K562 (cell line): ENCODE data around the gene MUC3A.
"Not testable (repeated sequence)": the region's sequence is repeated elsewhere in the genome, so short reads cannot be mapped to it uniquely, and the experiment has no call there.

Experiments used
- CHD2 ChIP-seq: IDR thresholded peaks from 2 replicates; pipeline ENCODE4 v1.6.1; 2011; ENCODE audit warnings: low read depth, low read length
- CREM ChIP-seq: IDR thresholded peaks from 2 replicates; pipeline ENCODE4 v1.6.1; 2014; ENCODE audit warnings: antibody characterized with exemption, low read depth
- FOXK1 ChIP-seq: sonication (generic); formaldehyde crosslinking; IDR thresholded peaks from 2 replicates; pipeline ENCODE4 v1.8.0; 2022; ENCODE audit warnings: missing genetic modification reagents, mild to moderate bottlenecking, borderline replicate concordance
- GTF2F1 ChIP-seq: IDR thresholded peaks from 2 replicates; pipeline ENCODE4 v1.6.1; 2011; ENCODE audit warnings: low read depth, low read length, improper control_type of control experiment
- MAFK ChIP-seq: IDR thresholded peaks from 2 replicates; pipeline ENCODE4 v1.6.1; 2011; ENCODE audit warnings: low read length, improper control_type of control experiment
- MYBL2 ChIP-seq, 2 experiments: fragments of 450-650 bp in 1 of 2; sonication (generic) in 1 of 2; formaldehyde crosslinking in 1 of 2; IDR thresholded peaks; 2 replicates each; pipeline versions ENCODE4 v1.6.1 to v1.8.1; 2017 to 2022; ENCODE audit warnings: borderline replicate concordance in 1 of 2, inconsistent platforms in 1 of 2, low read depth in 1 of 2, mild to moderate bottlenecking in 1 of 2, missing genetic modification reagents in 1 of 2, moderate library complexity in 1 of 2
- POLR2A ChIP-seq: fragments of 450-650 bp; conservative IDR thresholded peaks from 2 replicates; pipeline ENCODE4 v1.6.1; 2016
- ZNF274 ChIP-seq: IDR thresholded peaks from 2 replicates; pipeline ENCODE4 v1.6.1; 2011; ENCODE audit warnings: low read depth, mild to moderate bottlenecking, low read length, moderate library complexity, borderline replicate concordance
- TF ChIP-seq, protein P1 (sequence below), 3 experiments: IDR thresholded peaks in 2 of 3; conservative IDR thresholded peaks in 1 of 3; 2 replicates each; pipeline ENCODE4 v1.5.1; 2011 to 2012; ENCODE audit warnings: low read length in 3 of 3, mild to moderate bottlenecking in 3 of 3, control low read depth in 2 of 3, improper control_type of control experiment in 1 of 3, inconsistent platforms in 1 of 3, low read depth in 1 of 3, mixed read lengths in 1 of 3, moderate library complexity in 1 of 3; ENCODE audit not compliant: insufficient read depth in 2 of 3
- TF ChIP-seq, protein P2 (sequence below), 2 experiments: fragments of 450-650 bp; formaldehyde crosslinking in 1 of 2; IDR thresholded peaks; 2 replicates each; pipeline versions ENCODE4 v1.4.0 to v1.6.1; 2014 to 2020; ENCODE audit warnings: mild to moderate bottlenecking in 2 of 2, borderline replicate concordance in 1 of 2, low read depth in 1 of 2
- TF ChIP-seq, protein P3 (sequence below): sonication (generic); formaldehyde crosslinking; IDR thresholded peaks from 2 replicates; pipeline ENCODE4 v1.8.0; 2022; ENCODE audit warnings: mild to moderate bottlenecking, low read depth, missing genetic modification reagents

DNA sequence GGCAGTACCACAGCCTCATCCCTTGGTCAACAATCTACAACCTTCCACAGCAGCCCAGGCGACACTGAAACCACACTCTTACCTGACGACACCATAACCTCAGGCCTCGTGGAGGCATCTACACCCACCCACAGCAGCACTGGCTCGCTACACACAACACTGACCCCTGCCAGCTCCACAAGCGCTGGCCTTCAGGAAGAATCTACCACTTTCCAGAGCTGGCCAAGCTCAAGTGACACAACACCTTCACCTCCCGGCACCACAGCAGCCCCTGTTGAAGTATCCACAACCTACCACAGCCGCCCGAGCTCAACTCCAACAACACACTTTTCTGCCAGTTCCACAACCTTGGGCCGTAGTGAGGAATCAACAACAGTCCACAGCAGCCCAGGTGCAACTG lies 45.3 kb downstream of the MUC3A start:
- not testable (repeated sequence) for TF ChIP-seq POLR2A; FOXK1 (CRISPR knock-in tag); CHD2; ZNF274; CREM; GTF2F1; MYBL2 (IDR thresholded peaks at IDR 0.05; ENCODE audit: low read depth); MYBL2 (CRISPR knock-in tag; IDR thresholded peaks at IDR 0.05; ENCODE audit: borderline replicate concordance); MAFK
- TF ChIP-seq, protein P1, sequence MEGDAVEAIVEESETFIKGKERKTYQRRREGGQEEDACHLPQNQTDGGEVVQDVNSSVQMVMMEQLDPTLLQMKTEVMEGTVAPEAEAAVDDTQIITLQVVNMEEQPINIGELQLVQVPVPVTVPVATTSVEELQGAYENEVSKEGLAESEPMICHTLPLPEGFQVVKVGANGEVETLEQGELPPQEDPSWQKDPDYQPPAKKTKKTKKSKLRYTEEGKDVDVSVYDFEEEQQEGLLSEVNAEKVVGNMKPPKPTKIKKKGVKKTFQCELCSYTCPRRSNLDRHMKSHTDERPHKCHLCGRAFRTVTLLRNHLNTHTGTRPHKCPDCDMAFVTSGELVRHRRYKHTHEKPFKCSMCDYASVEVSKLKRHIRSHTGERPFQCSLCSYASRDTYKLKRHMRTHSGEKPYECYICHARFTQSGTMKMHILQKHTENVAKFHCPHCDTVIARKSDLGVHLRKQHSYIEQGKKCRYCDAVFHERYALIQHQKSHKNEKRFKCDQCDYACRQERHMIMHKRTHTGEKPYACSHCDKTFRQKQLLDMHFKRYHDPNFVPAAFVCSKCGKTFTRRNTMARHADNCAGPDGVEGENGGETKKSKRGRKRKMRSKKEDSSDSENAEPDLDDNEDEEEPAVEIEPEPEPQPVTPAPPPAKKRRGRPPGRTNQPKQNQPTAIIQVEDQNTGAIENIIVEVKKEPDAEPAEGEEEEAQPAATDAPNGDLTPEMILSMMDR (IDR thresholded peaks at IDR 0.05 in 2 of 3, conservative IDR thresholded peaks at IDR 0.05 in 1 of 3; ENCODE audit: insufficient read depth in 2 of 3, low read depth in 1 of 3, low read length in 3 of 3) = not testable (repeated sequence)
- TF ChIP-seq, protein P2, sequence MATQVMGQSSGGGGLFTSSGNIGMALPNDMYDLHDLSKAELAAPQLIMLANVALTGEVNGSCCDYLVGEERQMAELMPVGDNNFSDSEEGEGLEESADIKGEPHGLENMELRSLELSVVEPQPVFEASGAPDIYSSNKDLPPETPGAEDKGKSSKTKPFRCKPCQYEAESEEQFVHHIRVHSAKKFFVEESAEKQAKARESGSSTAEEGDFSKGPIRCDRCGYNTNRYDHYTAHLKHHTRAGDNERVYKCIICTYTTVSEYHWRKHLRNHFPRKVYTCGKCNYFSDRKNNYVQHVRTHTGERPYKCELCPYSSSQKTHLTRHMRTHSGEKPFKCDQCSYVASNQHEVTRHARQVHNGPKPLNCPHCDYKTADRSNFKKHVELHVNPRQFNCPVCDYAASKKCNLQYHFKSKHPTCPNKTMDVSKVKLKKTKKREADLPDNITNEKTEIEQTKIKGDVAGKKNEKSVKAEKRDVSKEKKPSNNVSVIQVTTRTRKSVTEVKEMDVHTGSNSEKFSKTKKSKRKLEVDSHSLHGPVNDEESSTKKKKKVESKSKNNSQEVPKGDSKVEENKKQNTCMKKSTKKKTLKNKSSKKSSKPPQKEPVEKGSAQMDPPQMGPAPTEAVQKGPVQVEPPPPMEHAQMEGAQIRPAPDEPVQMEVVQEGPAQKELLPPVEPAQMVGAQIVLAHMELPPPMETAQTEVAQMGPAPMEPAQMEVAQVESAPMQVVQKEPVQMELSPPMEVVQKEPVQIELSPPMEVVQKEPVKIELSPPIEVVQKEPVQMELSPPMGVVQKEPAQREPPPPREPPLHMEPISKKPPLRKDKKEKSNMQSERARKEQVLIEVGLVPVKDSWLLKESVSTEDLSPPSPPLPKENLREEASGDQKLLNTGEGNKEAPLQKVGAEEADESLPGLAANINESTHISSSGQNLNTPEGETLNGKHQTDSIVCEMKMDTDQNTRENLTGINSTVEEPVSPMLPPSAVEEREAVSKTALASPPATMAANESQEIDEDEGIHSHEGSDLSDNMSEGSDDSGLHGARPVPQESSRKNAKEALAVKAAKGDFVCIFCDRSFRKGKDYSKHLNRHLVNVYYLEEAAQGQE (IDR thresholded peaks at IDR 0.05; ENCODE audit: borderline replicate concordance) = not testable (repeated sequence)
- TF ChIP-seq, protein P2 (CRISPR knock-in tag; IDR thresholded peaks at IDR 0.05; ENCODE audit: low read depth) = not testable (repeated sequence)
- TF ChIP-seq, protein P3, sequence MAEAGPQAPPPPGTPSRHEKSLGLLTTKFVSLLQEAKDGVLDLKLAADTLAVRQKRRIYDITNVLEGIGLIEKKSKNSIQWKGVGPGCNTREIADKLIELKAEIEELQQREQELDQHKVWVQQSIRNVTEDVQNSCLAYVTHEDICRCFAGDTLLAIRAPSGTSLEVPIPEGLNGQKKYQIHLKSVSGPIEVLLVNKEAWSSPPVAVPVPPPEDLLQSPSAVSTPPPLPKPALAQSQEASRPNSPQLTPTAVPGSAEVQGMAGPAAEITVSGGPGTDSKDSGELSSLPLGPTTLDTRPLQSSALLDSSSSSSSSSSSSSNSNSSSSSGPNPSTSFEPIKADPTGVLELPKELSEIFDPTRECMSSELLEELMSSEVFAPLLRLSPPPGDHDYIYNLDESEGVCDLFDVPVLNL = not testable (repeated sequence)
